Right kidney (tissue), 9 donors: ENCODE results near the gene ZNF675.
A peak's percentile ranks its signal among the peaks of the same experiment; 100 is the strongest.
"Not testable (repeated sequence)": the region's sequence is repeated elsewhere in the genome, so short reads cannot be mapped to it uniquely, and the experiment has no call there.

ENCODE experiments used
- DNase-seq: peaks from one replicate; pipeline ENCODE4 v3.0.0-alpha.2; 2016
- long read RNA-seq, 8 donors: transcript quantifications; one replicate each; lab custom pipeline, GENCODE V29; 2026

ZNF675 gene
- long read RNA-seq, donor 1, full-length matches to known transcripts: 8 of 86 reads
- long read RNA-seq, donor 1, partial matches to known transcripts: 67 of 86 reads
- long read RNA-seq, donor 1, other reads (novel, unspliced or antisense): 11 of 86 reads
- long read RNA-seq, donor 2, partial matches to known transcripts: 0 of 3 reads
- long read RNA-seq, donor 2, other reads (novel, unspliced or antisense): 0 of 3 reads
- long read RNA-seq, donor 3, full-length matches to known transcripts: 4 of 4 reads
- long read RNA-seq, donor 3, partial matches to known transcripts: 0 of 4 reads
- long read RNA-seq, donor 3, other reads (novel, unspliced or antisense): 0 of 4 reads
- long read RNA-seq, donor 4, full-length matches to known transcripts: 12 of 12 reads
- long read RNA-seq, donor 4, partial matches to known transcripts: 0 of 12 reads
- long read RNA-seq, donor 4, other reads (novel, unspliced or antisense): 0 of 12 reads
- long read RNA-seq, donor 5, full-length matches to known transcripts: 9 of 75 reads
- long read RNA-seq, donor 5, partial matches to known transcripts: 66 of 75 reads
- long read RNA-seq, donor 5, other reads (novel, unspliced or antisense): 0 of 75 reads
- long read RNA-seq, donor 6, full-length matches to known transcripts: 11 of 2,205 reads
- long read RNA-seq, donor 6, partial matches to known transcripts: 2,189 of 2,205 reads
- long read RNA-seq, donor 6, other reads (novel, unspliced or antisense): 5 of 2,205 reads
- long read RNA-seq, donor 7: 0 reads
- long read RNA-seq, donor 8, partial matches to known transcripts: 36 of 40 reads
- long read RNA-seq, donor 8, other reads (novel, unspliced or antisense): 0 of 40 reads

DNA sequence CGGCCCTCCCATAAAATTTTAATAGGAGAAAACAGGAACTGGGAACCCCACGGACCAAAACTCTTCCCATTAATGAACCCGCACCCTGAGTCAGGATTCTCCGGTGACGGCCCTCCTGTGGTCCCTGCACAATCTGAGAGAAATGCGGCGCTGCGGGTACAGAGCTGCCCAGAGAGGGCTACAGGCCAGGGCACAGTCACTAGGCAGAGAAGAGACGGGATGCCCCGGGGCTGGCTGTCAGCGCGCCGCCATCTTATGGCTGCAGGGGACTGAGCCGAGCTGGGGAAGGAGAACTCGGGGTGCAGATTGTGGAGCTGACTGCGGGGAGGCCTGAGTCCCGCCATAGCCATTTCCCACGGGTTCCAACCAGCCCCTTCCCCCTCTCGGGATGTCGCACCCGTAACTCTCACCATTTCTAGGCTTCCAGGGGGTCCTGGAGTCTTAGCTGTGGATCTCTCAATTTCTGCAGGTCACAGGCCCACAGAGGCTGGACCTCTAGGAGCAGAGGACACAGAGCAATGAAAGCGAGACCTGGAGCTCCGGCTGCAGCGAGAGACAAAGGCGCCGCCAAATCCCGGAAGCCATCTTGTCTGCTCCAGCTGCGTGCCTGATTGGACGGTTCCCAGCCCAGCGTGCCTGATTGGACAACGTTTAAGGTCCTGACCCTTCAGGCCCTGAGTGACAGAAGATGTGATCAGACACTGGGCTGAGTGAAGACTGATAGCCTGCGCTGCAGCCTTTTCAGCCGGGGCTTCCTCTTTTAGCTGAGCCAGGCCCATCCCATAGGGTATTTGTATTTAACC, at the start of gene ZNF675:
TSS of gene ZNF675 (minus strand) at position 592 of the 803 bp plus-strand sequence. CDS start at position 413, 179 bp downstream.
- peak; percentile 97 for DNase-seq

DNA sequence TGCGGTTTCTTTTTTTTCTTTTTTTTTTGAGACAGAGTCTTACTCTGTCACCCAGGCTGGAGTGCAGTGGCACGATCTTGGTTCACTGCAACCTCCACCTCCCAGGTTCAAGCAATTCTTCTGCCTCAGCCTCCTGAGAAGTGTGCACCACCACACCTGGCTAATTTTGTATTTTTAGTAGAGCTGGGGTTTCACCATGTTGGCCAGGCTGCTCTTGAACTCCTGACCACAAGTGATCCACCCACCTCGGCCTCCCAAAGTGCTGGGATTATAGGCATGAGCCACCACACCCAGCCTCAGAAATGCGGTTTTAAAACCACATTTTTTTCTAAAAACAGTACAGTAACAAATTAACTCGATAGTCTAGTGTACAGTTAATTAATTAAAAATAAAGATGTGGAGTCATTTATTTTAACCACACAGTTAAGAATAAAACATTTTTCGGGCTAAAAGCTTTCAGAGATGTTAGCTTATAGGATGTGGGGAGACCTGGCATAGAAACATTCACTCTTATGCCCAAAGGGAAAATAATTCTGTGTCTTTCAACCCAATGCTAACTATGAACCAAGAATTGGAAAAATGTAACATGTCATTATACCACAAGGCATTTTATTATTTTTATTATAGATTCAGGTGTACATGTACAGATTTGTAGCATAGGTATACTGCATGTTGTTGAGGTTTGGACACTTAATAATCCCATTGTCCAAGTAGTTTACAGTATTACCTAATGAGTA, 43.9 kb upstream of the ZNF675 start:
- not testable (repeated sequence) for DNase-seq

DNA sequence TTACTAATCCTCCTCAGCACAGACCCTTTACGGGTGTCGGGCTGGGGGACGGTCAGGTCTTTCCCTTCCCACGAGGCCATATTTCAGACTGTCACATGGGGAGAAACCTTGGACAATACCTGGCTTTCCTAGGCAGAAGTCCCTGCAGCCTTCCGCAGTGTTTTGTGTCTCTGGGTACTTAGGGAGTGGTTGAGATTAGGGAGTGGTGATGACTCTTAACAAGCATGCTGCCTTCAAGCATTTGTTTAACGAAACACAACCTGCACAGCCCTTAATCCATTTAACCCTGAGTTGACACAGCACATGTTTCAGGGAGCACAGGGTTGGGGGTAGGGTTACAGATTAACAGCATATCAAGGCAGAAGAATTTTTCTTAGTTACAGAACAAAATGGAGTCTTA, 37.1 kb upstream of the ZNF675 start:
- not testable (repeated sequence) for DNase-seq

DNA sequence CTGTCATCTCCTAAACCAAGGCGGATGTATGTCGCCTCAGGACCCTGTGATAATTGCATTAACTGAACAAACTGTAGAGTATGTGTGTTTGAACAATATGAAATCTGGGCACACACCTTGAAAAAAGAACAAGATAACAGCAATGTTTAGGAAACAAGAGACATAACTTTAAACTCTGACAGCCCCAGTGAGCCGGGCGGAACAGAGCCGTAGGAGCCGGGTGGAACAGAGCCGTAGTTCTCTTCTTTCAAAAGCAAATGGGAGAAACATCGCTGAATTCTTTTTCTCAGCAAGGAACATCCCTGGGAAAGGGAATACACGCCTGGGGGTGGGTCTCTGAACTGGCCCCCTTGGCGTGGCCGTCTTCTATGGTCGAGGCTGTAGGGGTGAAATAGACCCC, 31.8 kb upstream of the ZNF675 start:
- no peak for DNase-seq

DNA sequence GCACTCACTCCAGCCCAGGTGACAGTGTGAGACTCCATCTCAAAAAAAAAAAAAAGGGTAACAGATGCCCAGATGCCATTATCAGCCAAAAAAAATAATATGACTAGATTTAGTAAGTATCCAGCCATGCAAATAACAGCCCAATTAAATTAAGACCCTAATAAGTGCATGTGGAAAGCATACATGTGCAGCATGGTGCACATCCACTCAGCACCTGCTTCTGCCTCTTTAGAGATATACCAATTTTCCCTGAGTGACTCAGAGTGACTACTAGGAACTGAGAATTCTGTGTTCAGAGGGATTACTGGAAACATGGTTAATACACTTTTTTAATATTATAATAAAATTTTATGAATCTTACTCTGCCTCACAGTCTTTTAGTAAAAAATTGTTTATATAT, 29.8 kb upstream of the ZNF675 start:
- no peak for DNase-seq

DNA sequence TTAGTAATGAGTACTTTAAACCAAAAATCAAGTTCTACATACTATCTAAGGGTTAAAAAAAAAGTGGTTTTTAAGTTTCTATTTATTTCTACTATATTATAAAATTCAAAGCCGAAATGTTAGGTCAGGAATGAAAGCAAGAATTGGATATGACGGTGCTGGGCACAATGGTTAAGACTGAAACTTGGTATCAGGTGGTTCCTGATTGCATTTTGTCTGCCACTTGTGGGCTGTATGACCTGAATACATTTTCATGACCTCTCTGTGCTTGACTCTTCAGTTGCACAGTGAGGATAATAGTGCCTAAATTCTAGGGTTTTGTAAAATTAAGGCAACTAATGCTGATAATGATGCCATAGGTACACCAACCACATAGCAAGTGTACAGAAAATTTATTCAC, 22.3 kb upstream of the ZNF675 start:
- no peak for DNase-seq

DNA sequence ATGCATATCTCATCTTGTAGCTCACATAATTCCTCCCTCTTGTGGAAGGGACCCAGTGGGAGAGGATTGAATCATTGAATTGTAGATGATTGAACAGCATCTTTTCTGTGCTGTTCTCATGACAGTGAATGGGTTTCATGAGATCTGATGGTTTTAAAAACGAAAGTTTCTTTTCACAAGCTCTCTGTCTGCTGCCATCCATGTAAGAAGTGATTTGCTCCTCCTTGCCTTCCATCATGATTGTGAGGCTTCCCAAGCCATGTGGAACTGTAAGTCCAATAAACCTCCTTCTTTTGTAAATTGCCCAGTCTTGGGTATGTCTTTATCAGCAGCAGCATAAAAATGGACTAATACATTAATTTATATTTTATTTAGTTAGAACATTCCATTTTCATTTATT, 19.6 kb upstream of the ZNF675 start:
- no peak for DNase-seq

DNA sequence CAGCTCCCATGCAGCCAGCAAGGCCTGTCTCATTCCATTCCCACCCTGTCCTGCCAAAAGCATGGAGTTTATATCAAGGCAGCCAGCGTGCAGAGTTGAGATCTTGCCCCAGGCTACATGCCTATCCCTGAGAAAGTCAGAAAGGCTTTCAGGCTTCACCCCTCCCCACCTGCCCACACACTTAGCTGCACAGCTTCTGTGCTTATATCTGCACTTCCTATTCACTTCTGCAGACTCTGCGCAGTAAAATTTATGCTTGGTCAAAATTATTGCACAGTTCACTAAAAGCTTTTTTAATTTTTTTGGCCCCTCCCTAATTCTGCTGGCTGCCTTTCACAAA, 12.5 kb upstream of the ZNF675 start:
- peak; percentile 27 for DNase-seq

DNA sequence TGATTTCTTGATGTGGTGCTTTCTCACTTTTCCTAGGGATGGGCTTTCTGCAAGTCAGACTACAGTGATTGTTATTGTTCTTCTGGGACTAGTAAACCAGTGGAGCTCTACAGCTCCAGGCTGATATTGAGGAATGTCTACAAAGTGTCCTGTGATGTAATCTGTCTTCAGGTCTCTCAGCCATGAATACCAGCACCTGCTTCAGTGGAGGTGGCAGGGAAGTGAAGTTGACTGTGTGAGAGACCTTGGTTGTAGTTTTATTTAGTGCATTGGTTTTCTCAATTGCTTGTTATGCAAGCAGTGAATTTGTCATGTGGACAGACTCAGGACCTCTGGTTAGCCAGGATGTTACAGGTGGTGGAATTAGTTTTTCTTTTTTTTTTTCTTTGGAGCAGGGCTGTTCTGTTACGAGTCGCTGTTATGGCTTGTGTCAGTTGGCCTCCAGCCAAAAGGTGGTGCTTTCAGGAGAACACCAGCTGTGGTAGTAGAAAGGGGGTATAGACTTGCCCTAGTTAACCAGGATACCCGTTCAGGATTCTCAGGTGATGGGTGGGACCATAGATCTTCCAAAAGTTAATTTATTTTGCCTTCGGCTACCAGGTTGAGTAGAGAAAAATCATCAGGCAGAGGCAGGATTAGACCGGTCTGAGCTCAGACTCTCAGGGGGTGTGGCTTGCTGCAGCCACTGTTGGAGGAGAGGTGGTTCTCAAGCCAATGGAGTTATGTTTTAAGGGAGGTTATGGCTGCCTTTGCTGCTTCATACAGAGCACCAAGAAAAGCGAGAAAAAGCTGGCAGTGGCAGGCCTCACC, 11.9 kb upstream of the ZNF675 start:
- DNase-seq: peak; percentile 34

DNA sequence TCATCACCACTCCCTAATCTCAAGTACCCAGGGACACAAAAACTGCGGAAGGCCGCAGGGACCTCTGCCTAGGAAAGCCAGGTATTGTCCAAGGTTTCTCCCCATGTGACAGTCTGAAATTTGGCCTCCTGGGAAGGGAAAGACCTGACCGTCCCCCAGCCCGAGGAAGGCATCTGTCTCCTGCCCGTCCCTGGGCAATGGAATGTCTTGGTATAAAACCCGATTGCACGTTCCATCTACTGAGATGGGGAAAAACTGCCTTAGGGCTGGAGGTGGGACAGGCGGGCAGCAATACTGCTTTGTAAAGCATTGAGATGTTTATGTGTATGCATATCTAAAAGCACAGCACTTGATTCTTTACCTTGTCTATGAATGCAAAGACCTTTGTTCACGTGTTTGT, 5.9 kb upstream of the ZNF675 start:
- DNase-seq: not testable (repeated sequence)

DNA sequence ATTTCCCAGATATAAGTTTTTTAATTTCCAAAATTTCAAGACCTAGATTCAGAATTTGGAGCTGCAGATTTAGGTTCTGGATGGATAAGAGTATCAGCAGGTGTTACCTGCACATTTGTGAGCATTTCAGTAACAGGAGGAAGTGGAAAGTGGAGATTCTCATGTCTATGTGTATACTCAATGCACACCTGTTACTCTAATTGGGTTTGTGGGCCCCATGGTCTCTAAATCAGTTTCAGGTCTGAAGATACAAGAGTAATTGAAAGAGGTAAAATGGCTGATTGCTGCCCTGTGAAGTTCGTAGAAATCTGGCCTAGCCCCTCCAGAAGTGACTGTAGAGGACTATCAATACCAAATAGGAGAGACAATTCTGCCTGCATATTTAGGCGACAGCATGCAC, 13.9 kb downstream of the ZNF675 start:
- DNase-seq: no peak

DNA sequence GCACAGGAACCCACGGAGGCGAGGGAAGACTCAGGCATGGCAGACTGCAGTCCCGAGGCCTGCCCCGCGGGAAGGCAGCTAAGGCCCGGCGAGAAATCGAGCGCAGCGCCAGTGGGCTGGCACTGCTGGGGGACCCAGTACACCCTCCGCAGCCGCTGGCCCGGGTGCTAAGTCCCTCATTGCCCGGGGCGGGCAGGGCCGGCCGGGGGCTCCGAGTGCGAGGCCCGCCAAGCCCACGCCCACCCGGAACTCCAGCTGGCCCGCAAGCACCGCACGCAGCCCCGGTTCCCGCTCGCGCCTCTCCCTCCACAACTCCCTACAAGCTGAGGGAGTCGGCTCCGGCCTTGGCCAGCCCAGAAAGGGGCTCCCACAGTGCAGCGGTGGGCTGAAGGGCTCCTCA, 18.4 kb downstream of the ZNF675 start:
- DNase-seq: not testable (repeated sequence)

DNA sequence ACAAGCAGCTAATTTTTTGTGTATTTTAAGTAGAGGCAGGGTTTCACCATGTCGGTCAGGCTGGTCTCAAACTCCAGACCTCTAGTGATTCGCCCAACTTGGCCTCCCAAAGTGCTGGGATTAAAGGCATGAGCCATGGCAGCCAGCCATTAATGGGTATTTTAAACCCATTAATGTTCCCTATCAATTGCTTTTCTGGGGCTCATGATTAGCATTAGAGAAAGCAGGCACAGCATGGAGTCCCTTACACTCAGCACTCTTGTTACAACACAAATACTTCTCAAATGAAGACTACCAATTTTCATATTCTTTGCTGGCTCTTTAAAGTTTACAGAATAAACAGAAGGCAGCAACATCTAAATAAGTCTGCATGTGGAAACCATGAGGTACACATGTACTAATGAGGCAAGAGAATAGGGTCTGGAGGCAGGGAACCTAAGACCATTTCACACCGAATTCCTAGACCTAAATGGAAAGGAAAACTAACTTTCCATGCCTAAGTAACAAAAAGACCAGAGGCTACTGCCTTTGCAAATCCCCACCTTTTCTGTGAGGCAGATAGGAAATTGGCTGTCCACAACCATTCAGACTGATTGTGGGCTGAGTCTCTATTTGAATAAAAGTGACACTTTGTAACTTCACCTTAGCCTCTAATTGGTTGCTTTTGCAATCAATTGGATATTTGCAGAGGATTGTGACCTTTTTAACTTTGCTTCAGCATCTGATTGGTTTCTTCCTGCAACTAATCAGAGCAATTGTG, 21.2 kb downstream of the ZNF675 start:
- no peak for DNase-seq

DNA sequence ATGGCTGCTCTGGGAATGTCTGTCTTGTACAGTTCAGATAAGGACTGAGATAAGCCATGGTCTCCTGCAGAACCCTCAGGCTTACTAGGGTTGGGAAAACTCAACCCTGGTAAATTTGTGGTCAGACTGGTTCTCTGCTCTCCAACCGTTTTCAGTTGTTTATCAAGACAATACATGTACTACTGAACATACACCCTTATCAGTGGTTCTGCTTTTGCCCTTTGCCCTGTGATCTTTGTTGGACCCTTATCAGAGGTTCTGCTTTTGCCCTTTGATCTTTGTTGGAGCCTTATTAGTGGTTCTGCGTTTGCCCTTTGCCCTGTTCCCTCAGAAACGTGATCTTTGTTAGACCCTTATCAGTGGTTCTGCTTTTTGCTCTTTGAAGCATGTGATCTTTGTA, 37.2 kb downstream of the ZNF675 start:
- DNase-seq: not testable (repeated sequence)
